ENCODE results near the gene RTN4RL2.

The RTN4RL2 gene

GRCh38 chr11:57508341-57509170 is 48.2 kb downstream of the RTN4RL2 start:
- no peak for TF ChIP-seq Cebpa-rat (IDR thresholded peaks at IDR 0.05)
- 0 out of 22 replicates have a peak overlapping the region, but pooled peaks of 1 of the 11 experiments have one; percentile 5 for H3K27ac ChIP-seq
- H3K4me2 ChIP-seq: peak overlapping the region in 4 of 11 experiments; percentile 5 to 40 (median 26); a peak in 5 of 22 replicates
- H3K9me3 ChIP-seq (replicated peaks in 1 of 11): no peaks in the 10 kb centered on the region
- H4K20me1 ChIP-seq: peaks cover 0 to 63% (median 32%) of the 10 kb centered on the region in 11 experiments; a peak in 15 of 22 replicates
- peaks cover 9 to 83% (median 62%) of the 10 kb centered on the region in 11 experiments; a peak in 21 of 22 replicates for H3K36me3 ChIP-seq
- H3K27me3 ChIP-seq: no peaks in the 10 kb centered on the region
- H3K9ac ChIP-seq: peak overlapping the region in 1 of 11 experiments; percentile 13; a peak in 1 of 22 replicates
- no peak overlapping the region for H3K4me3 ChIP-seq
- peaks cover 0 to 43% (median 27%) of the 10 kb centered on the region in 10 experiments; a peak in 16 of 20 replicates for H3K4me1 ChIP-seq

GRCh38 chr11:57511741-57512430 is 51.6 kb downstream of the RTN4RL2 start:
- H3K9ac ChIP-seq: peak overlapping the region in 2 of 11 experiments; percentile 21 to 87; a peak in 3 of 22 replicates
- peaks cover 0 to 43% (median 19%) of the 10 kb centered on the region in 11 experiments; a peak in 15 of 22 replicates for H4K20me1 ChIP-seq
- peak overlapping the region in 2 of 11 experiments; percentile 46 to 62; a peak in 3 of 22 replicates for H3K27ac ChIP-seq
- H3K4me2 ChIP-seq: peak overlapping the region in 8 of 11 experiments; percentile 93 to 99 (median 96); a peak in 16 of 22 replicates
- peaks cover 16 to 57% (median 43%) of the 10 kb centered on the region in 10 experiments for H3K4me1 ChIP-seq
- H3K9me3 ChIP-seq (replicated peaks in 1 of 11): no peaks in the 10 kb centered on the region
- no peaks in the 10 kb centered on the region for H3K27me3 ChIP-seq
- peaks cover 0 to 50% (median 31%) of the 10 kb centered on the region in 11 experiments; a peak in 16 of 22 replicates for H3K36me3 ChIP-seq
- peak overlapping the region in 1 of 10 experiments; percentile 37; a peak in 1 of 20 replicates for H3K4me3 ChIP-seq
- TF ChIP-seq Cebpa-rat (IDR thresholded peaks at IDR 0.05): no peak

DNA sequence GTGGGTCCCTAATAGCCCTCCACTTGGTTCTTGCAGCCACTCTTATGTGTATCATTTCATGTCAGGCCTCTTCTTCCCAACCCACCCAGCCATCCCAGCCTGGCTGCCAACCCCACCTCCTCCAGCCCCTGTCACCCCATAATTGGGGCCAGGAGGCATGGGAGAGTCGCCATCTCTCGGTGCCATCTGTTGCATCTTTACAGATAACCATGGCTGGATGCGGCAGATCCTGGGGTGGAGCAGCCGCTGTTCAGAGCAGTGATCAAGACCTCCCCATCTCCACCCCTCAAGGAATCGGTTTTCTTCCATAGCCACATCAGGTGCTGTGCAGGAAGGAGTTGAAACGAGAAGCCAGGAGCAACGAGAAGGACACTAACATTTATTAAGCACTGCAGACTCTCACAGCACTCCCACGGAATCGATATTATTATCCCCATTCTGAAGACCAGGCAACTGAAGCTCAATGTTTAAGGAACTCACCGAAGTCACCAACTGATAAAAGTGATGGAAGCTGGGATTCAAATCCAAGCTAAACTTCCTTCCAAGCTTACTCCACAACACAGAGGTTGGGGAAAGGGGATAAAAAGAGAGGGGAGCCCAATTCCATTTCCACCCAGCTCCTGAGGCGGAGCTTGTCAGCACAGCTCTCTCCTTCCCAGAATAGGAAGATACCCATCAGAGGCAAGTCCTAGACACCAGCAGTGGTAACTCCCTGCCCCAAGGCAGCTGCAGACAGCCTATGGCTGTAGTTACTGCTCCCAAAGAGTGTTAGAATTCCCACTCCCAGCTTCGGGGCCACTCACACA is 52.5 kb downstream of the RTN4RL2 start:
- Histone ChIP-seq H3K9me3 (replicated peaks in 1 of 11) (no peaks in the 10 kb centered on the region), H3K4me3 (peak overlapping the region in 7 of 10 experiments; percentile 84 to 94 (median 89); a peak in 14 of 20 replicates), H4K20me1 (peaks cover 0 to 36% (median 12%) of the 10 kb centered on the region in 11 experiments; a peak in 14 of 22 replicates), H3K27me3 (no peaks in the 10 kb centered on the region), H3K36me3 (peaks cover 0 to 41% (median 21%) of the 10 kb centered on the region in 11 experiments; a peak in 14 of 22 replicates), H3K4me1 (peaks cover 18 to 57% (median 43%) of the 10 kb centered on the region in 10 experiments), H3K4me2 (peak overlapping the region in 10 of 11 experiments; percentile 93 to 99 (median 96); a peak in 19 of 22 replicates), H3K27ac (peak overlapping the region in 4 of 11 experiments; percentile 1 to 82 (median 54); a peak in 5 of 22 replicates), H3K9ac (peak overlapping the region in 7 of 11 experiments; percentile 80 to 90 (median 87); a peak in 12 of 22 replicates)
- TF ChIP-seq Cebpa-rat (IDR thresholded peaks at IDR 0.05): no peak

DNA sequence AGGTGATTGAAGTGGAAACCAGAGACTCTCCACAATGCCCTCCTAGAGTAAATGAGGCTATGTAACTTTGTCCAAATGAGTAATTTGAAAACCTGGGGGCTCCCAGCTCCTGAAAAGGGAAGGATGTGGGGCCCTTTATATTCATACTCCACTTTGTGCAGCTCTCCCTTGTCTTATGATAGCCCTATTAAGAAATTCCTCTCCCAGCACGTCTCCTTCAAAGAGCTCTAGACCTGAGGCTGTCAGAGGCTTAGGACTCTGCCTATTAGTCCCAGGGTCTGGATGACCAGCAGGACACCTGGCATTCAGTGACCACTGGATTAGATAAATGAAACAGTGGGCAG is 53.1 kb downstream of the RTN4RL2 start:
- H3K9ac ChIP-seq: peak overlapping the region in 8 of 11 experiments; percentile 80 to 90 (median 86); a peak in 14 of 22 replicates
- peak overlapping the region; percentile 93 to 100 (median 97); a peak in 21 of 22 replicates for H3K4me2 ChIP-seq

DNA sequence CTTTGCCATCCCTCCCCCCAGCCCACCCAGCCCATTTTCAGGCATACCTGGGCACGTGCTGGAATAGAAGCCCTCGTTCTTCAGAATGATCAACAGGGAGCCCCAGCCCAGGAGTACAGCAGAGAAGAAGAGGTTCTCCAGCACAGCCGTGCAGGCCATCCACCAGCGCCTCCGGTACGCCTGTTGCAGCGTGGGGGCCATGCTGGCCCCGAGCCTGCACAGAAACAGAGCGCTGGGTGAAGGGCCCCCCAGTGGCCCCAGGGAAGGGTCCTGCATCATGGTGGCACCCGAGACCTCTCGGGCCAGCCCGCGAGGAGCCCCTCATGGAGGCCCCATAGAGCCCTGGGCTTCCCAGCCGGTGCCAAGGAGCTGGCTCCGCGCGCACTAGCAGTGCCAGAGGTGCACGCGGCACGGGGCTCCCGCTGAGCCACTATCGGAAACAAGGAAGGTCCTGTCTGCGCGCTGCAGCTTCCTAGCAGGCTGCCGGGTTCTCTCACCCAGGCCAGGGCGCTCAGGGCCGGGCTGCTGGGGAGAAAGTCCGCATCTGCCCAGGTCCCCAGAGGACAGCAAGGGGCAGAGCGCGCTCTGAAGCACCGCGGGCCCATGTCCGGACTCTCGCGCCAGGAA is 53.7 kb downstream of the RTN4RL2 start:
- TF ChIP-seq Cebpa-rat (IDR thresholded peaks at IDR 0.05): no peak
- Histone ChIP-seq H3K27me3 (no peaks in the 10 kb centered on the region), H4K20me1 (peaks cover 0 to 27% (median 10%) of the 10 kb centered on the region in 11 experiments; a peak in 13 of 22 replicates), H3K4me3 (peak overlapping the region; percentile 79 to 97 (median 88)), H3K4me2 (peak overlapping the region; percentile 93 to 100 (median 97)), H3K36me3 (peaks cover 0 to 29% (median 12%) of the 10 kb centered on the region in 11 experiments; a peak in 11 of 22 replicates), H3K9me3 (replicated peaks in 1 of 11) (no peaks in the 10 kb centered on the region), H3K9ac (peak overlapping the region; percentile 75 to 90 (median 85); a peak in 21 of 22 replicates), H3K4me1 (peaks cover 18 to 47% (median 36%) of the 10 kb centered on the region in 10 experiments), H3K27ac (peak overlapping the region in 10 of 11 experiments; percentile 20 to 88 (median 78); a peak in 19 of 22 replicates)

More for the DNA sequence above, 53.1 kb downstream of the RTN4RL2 start:
- no peaks in the 10 kb centered on the region for H3K27me3 ChIP-seq
- H3K36me3 ChIP-seq: peaks cover 0 to 35% (median 17%) of the 10 kb centered on the region in 11 experiments; a peak in 12 of 22 replicates
- peaks cover 0 to 30% (median 10%) of the 10 kb centered on the region in 11 experiments; a peak in 14 of 22 replicates for H4K20me1 ChIP-seq
- H3K27ac ChIP-seq: peak overlapping the region in 4 of 11 experiments; percentile 1 to 82 (median 72); a peak in 3 of 22 replicates
- no peak for TF ChIP-seq Cebpa-rat (IDR thresholded peaks at IDR 0.05)
- H3K9me3 ChIP-seq (replicated peaks in 1 of 11): no peaks in the 10 kb centered on the region
- peak overlapping the region in 8 of 10 experiments; percentile 84 to 97 (median 89); a peak in 15 of 20 replicates for H3K4me3 ChIP-seq
- H3K4me1 ChIP-seq: peaks cover 18 to 53% (median 41%) of the 10 kb centered on the region in 10 experiments

- no peaks in the 10 kb centered on the region for H3K9me3 ChIP-seq (replicated peaks in 1 of 11)
- no peaks in the 10 kb centered on the region for H3K27me3 ChIP-seq
- peak overlapping the region; percentile 79 to 97 (median 88) for H3K4me3 ChIP-seq
- H4K20me1 ChIP-seq: peaks cover 0 to 27% (median 10%) of the 10 kb centered on the region in 11 experiments; a peak in 13 of 22 replicates
- peak overlapping the region; percentile 93 to 100 (median 97) for H3K4me2 ChIP-seq
- no peak for TF ChIP-seq Cebpa-rat (IDR thresholded peaks at IDR 0.05)
- peak overlapping the region; percentile 75 to 90 (median 85) for H3K9ac ChIP-seq
- peaks cover 0 to 29% (median 12%) of the 10 kb centered on the region in 11 experiments; a peak in 10 of 22 replicates for H3K36me3 ChIP-seq
- peak overlapping the region in 10 of 11 experiments; percentile 54 to 88 (median 78); a peak in 20 of 22 replicates for H3K27ac ChIP-seq
- peaks cover 18 to 45% (median 35%) of the 10 kb centered on the region in 10 experiments for H3K4me1 ChIP-seq
Measured at GRCh38 chr11:57514538-57515331, 54.4 kb downstream of the RTN4RL2 start.

Data from BLaER1 treated with 17β-estradiol and CSF1 and Interleukin-3, amounts not matched to agents 10 nM and 100 nM (cell line).